Liver (tissue), 3 donors: ENCODE results near the gene BRI3BP.

ENCODE experiments used
- GABPA ChIP-seq, 2 donors: IDR thresholded peaks in 1 of 2; conservative IDR thresholded peaks in 1 of 2; 2 replicates each; pipeline ENCODE4 v1.6.1; 2016; ENCODE audit warnings: antibody characterized with exemption in 2 of 2, mild to moderate bottlenecking in 1 of 2, moderate library complexity in 1 of 2
- JUND ChIP-seq, 2 donors: IDR thresholded peaks; 2 replicates each; pipeline ENCODE4 v1.6.1; 2016; ENCODE audit warnings: antibody characterized with exemption in 2 of 2
- MAX ChIP-seq: IDR thresholded peaks from 2 replicates; pipeline ENCODE4 v1.6.1; 2016; ENCODE audit warnings: antibody characterized with exemption
- NR2F2 ChIP-seq: IDR thresholded peaks from 2 replicates; pipeline ENCODE4 v1.6.1; 2016; ENCODE audit warnings: antibody characterized with exemption
- RAD21 ChIP-seq, 2 donors: IDR thresholded peaks; 2 replicates each; pipeline ENCODE4 v1.6.1; 2016; ENCODE audit warnings: antibody characterized with exemption in 2 of 2, mild to moderate bottlenecking in 2 of 2
- RXRA ChIP-seq, 2 donors: IDR thresholded peaks; 2 replicates each; pipeline ENCODE4 v1.6.1; 2017 to 2018; ENCODE audit warnings: antibody characterized with exemption in 2 of 2, mild to moderate bottlenecking in 1 of 2
- SP1 ChIP-seq: IDR thresholded peaks from 2 replicates; pipeline ENCODE4 v1.6.1; 2018; ENCODE audit warnings: antibody characterized with exemption, mild to moderate bottlenecking
- TAF1 ChIP-seq: conservative IDR thresholded peaks from 2 replicates; pipeline ENCODE4 v1.6.1; 2016; ENCODE audit warnings: antibody characterized with exemption, mild to moderate bottlenecking
- ZBTB33 ChIP-seq: IDR thresholded peaks from 2 replicates; pipeline ENCODE4 v1.6.1; 2016; ENCODE audit warnings: antibody characterized with exemption
- TF ChIP-seq, protein P1 (sequence below): fragments of 150-350 bp; IDR thresholded peaks from 2 replicates; pipeline ENCODE4 v1.5.1; 2017; ENCODE audit warnings: improper control_type of control experiment, low read depth, low read length; ENCODE audit not compliant: missing input control
- TF ChIP-seq, protein P2 (sequence below): IDR thresholded peaks from 2 replicates; pipeline ENCODE4 v1.6.1; 2016; ENCODE audit warnings: antibody characterized with exemption, mild to moderate bottlenecking
- donor health status: healthy.
- donor health status: healthy.

- TF ChIP-seq SP1: no peak
- TF ChIP-seq, protein P1, sequence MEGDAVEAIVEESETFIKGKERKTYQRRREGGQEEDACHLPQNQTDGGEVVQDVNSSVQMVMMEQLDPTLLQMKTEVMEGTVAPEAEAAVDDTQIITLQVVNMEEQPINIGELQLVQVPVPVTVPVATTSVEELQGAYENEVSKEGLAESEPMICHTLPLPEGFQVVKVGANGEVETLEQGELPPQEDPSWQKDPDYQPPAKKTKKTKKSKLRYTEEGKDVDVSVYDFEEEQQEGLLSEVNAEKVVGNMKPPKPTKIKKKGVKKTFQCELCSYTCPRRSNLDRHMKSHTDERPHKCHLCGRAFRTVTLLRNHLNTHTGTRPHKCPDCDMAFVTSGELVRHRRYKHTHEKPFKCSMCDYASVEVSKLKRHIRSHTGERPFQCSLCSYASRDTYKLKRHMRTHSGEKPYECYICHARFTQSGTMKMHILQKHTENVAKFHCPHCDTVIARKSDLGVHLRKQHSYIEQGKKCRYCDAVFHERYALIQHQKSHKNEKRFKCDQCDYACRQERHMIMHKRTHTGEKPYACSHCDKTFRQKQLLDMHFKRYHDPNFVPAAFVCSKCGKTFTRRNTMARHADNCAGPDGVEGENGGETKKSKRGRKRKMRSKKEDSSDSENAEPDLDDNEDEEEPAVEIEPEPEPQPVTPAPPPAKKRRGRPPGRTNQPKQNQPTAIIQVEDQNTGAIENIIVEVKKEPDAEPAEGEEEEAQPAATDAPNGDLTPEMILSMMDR: no peak
- no peak for TF ChIP-seq ZBTB33
- no peak for TF ChIP-seq RXRA (IDR thresholded peaks at IDR 0.05)
- TF ChIP-seq JUND (IDR thresholded peaks at IDR 0.05): no peak
- no peak for TF ChIP-seq TAF1
- TF ChIP-seq, protein P2, sequence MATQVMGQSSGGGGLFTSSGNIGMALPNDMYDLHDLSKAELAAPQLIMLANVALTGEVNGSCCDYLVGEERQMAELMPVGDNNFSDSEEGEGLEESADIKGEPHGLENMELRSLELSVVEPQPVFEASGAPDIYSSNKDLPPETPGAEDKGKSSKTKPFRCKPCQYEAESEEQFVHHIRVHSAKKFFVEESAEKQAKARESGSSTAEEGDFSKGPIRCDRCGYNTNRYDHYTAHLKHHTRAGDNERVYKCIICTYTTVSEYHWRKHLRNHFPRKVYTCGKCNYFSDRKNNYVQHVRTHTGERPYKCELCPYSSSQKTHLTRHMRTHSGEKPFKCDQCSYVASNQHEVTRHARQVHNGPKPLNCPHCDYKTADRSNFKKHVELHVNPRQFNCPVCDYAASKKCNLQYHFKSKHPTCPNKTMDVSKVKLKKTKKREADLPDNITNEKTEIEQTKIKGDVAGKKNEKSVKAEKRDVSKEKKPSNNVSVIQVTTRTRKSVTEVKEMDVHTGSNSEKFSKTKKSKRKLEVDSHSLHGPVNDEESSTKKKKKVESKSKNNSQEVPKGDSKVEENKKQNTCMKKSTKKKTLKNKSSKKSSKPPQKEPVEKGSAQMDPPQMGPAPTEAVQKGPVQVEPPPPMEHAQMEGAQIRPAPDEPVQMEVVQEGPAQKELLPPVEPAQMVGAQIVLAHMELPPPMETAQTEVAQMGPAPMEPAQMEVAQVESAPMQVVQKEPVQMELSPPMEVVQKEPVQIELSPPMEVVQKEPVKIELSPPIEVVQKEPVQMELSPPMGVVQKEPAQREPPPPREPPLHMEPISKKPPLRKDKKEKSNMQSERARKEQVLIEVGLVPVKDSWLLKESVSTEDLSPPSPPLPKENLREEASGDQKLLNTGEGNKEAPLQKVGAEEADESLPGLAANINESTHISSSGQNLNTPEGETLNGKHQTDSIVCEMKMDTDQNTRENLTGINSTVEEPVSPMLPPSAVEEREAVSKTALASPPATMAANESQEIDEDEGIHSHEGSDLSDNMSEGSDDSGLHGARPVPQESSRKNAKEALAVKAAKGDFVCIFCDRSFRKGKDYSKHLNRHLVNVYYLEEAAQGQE: no peak
- no peak for TF ChIP-seq RAD21 (IDR thresholded peaks at IDR 0.05)
- TF ChIP-seq GABPA (IDR thresholded peaks at IDR 0.05 in 1 of 2, conservative IDR thresholded peaks at IDR 0.05 in 1 of 2): no peak
- no peak for TF ChIP-seq MAX
- TF ChIP-seq NR2F2: no peak
Observed at GRCh38 chr12:124956571-124956970, 36.9 kb upstream of the BRI3BP start.
